Neural progenitor cell (in vitro differentiated cells): ENCODE data around the gene RBMX. TPM values are rescaled to one million over a fixed set of nuclear protein-coding genes. Genes with fewer than 3 reads are reported as not detected.

Experiments used
- DNase-seq: peaks from one replicate; pipeline ENCODE4 v3.0.0-alpha.2; 2016; ENCODE audit warnings: low spot score
- H2AFZ ChIP-seq: fragments of 200-600 bp; sonication (generic); replicated peaks from 2 replicates; pipeline ENCODE4 v1.6.1; 2016; ENCODE audit warnings: antibody characterized with exemption
- H3F3A ChIP-seq: fragments of 200-600 bp; sonication (generic); 2 replicates; pipeline ENCODE4 v1.6.1; 2016; ENCODE audit warnings: antibody characterized with exemption, low read depth
- H3K27ac ChIP-seq: fragments of 200-600 bp; sonication (generic); 2 replicates; pipeline ENCODE4 v1.5.1; 2016; ENCODE audit warnings: mild to moderate bottlenecking
- H3K27me3 ChIP-seq: fragments of 200-600 bp; sonication (generic); 2 replicates; pipeline ENCODE4 v1.6.1; 2016; ENCODE audit warnings: mild to moderate bottlenecking, moderate library complexity
- H3K36me3 ChIP-seq: fragments of 200-600 bp; sonication (generic); 2 replicates; pipeline ENCODE4 v1.5.1; 2016
- H3K4me1 ChIP-seq: fragments of 200-600 bp; sonication (generic); 2 replicates; pipeline ENCODE4 v1.6.1; 2016; ENCODE audit warnings: mixed run types
- H3K4me2 ChIP-seq: fragments of 200-600 bp; sonication (generic); 2 replicates; pipeline ENCODE4 v1.6.1; 2016
- H3K4me3 ChIP-seq: fragments of 200-600 bp; sonication (generic); 2 replicates; pipeline ENCODE4 v1.5.1; 2016
- H3K79me2 ChIP-seq: fragments of 200-600 bp; sonication (generic); 2 replicates; pipeline ENCODE4 v1.6.1; 2016; ENCODE audit warnings: low read depth
- H3K9ac ChIP-seq: fragments of 200-600 bp; sonication (generic); 2 replicates; pipeline ENCODE4 v1.6.1; 2016
- H3K9me3 ChIP-seq: fragments of 200-600 bp; sonication (generic); 2 replicates; pipeline ENCODE4 v1.5.1; 2016; ENCODE audit warnings: low read depth
- H4K20me1 ChIP-seq: fragments of 200-600 bp; sonication (generic); 2 replicates; pipeline ENCODE4 v1.6.1; 2016; ENCODE audit warnings: low read depth
- H3K27ac Mint-ChIP-seq: 3 replicates; pipeline ENCODE4 v1.8.0; 2021; ENCODE audit warnings: mixed read lengths
- H3K27me3 Mint-ChIP-seq: 2 replicates; pipeline ENCODE4 v1.8.0; 2022; ENCODE audit warnings: low read depth, mild to moderate bottlenecking, inconsistent platforms, moderate library complexity, mixed read lengths; ENCODE audit not compliant: insufficient read depth
- H3K36me3 Mint-ChIP-seq: 3 replicates; pipeline ENCODE4 v1.8.0; 2021; ENCODE audit warnings: mixed read lengths
- H3K4me1 Mint-ChIP-seq: 3 replicates; pipeline ENCODE4 v1.8.0; 2021; ENCODE audit warnings: mixed read lengths
- H3K4me3 Mint-ChIP-seq: 3 replicates; pipeline ENCODE4 v1.8.0; 2021; ENCODE audit warnings: mild to moderate bottlenecking, moderate library complexity, mixed read lengths
- H3K9me3 Mint-ChIP-seq: 3 replicates; pipeline ENCODE4 v1.8.0; 2020; ENCODE audit warnings: mixed read lengths
- EZH2 ChIP-seq: fragments of 200-600 bp; sonication (generic); IDR thresholded peaks from 2 replicates; pipeline ENCODE4 v1.6.1; 2017; ENCODE audit warnings: antibody characterized with exemption, mild to moderate bottlenecking, moderate library complexity
- EZH2phosphoT487 ChIP-seq: fragments of 200-600 bp; sonication (generic); IDR thresholded peaks from 2 replicates; pipeline ENCODE4 v1.6.1; 2017; ENCODE audit warnings: antibody characterized with exemption
- total RNA-seq: library from RNA; depleted of rRNA; stranded (reverse); fragments of >200 nt; gene quantifications from 2 replicates; pipeline ENCODE4 v1.2.3, GENCODE V29; 2015; ENCODE audit warnings: low replicate concordance
- TF ChIP-seq, protein P1 (sequence below): fragments of 200-600 bp; sonication (generic); IDR thresholded peaks from 2 replicates; pipeline ENCODE4 v1.5.1; 2017; ENCODE audit warnings: antibody characterized with exemption, mild to moderate bottlenecking

The RBMX gene
- total RNA-seq, 1 donor from 2014 or later: 1,287 TPM

DNA sequence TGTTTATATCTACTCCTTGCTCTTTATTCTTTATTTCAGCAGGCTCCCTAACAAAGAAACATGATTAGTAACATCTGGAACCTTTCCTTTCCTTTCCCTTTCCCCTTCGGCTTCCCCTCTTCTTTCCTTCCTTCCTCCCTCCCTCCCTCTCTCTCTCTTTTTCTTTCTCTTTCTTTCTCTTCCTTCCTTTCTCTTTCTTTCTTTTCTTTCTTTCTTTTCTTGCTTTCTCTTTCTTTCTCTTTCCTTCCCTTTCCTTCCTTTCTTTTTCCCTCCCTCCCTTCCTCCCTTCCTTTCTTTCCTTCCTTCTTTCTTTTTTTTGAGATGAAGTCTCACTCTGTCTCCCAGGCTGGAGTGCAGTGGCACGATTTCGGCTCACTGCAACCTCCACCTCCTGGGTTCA is 30.7 kb upstream of the RBMX start:
- peak overlapping the region; percentile 66 for H3K4me2 ChIP-seq
- no peaks in the 10 kb centered on the region for H3K36me3 Mint-ChIP-seq
- H3K27ac Mint-ChIP-seq: no peak overlapping the region
- H3K9me3 ChIP-seq: no peaks in the 10 kb centered on the region
- no peaks in the 10 kb centered on the region for H3K79me2 ChIP-seq
- no peak overlapping the region for H3K9ac ChIP-seq
- DNase-seq: no peak
- H3K4me3 Mint-ChIP-seq: peak overlapping the region; percentile 23
- H3K27ac ChIP-seq: no peak overlapping the region
- H3K4me1 ChIP-seq: no peaks in the 10 kb centered on the region
- TF ChIP-seq EZH2 (no peak), EZH2phosphoT487 (no peak)
- TF ChIP-seq, protein P1, sequence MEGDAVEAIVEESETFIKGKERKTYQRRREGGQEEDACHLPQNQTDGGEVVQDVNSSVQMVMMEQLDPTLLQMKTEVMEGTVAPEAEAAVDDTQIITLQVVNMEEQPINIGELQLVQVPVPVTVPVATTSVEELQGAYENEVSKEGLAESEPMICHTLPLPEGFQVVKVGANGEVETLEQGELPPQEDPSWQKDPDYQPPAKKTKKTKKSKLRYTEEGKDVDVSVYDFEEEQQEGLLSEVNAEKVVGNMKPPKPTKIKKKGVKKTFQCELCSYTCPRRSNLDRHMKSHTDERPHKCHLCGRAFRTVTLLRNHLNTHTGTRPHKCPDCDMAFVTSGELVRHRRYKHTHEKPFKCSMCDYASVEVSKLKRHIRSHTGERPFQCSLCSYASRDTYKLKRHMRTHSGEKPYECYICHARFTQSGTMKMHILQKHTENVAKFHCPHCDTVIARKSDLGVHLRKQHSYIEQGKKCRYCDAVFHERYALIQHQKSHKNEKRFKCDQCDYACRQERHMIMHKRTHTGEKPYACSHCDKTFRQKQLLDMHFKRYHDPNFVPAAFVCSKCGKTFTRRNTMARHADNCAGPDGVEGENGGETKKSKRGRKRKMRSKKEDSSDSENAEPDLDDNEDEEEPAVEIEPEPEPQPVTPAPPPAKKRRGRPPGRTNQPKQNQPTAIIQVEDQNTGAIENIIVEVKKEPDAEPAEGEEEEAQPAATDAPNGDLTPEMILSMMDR: no peak
- H4K20me1 ChIP-seq: no peaks in the 10 kb centered on the region
- H2AFZ ChIP-seq: no peak overlapping the region
- peaks cover 6% of the 10 kb centered on the region for H3K9me3 Mint-ChIP-seq
- no peaks in the 10 kb centered on the region for H3K27me3 ChIP-seq
- H3K27me3 Mint-ChIP-seq: peaks cover 6% of the 10 kb centered on the region
- H3F3A ChIP-seq: peaks cover 11% of the 10 kb centered on the region
- H3K36me3 ChIP-seq: no peaks in the 10 kb centered on the region
- H3K4me3 ChIP-seq: no peak overlapping the region
- H3K4me1 Mint-ChIP-seq: peaks cover 20% of the 10 kb centered on the region

DNA sequence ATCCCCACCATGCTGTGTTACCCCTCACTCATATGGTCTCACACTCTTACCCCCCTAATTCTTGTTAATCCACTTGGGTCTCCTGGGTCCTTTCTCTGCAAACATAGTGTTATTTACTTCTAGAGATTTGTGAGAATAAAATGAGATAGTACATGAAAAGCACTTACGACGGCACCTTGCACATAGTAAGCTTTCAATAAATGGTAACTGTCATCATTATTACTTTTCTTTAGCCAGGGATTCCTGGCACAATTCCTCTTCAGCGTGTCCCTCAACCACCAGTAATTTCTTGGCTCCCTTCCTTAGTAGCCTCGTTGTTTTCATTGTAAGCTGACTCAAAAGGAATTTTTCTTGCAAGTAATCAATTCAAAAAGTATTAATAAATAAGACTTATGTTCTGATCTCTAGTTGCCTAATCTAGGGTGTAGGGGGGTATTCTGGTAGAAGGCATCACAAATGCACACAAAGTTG is 30.1 kb upstream of the RBMX start:
- no peaks in the 10 kb centered on the region for H3K4me1 ChIP-seq
- DNase-seq: no peak
- no peak overlapping the region for H3K9ac ChIP-seq
- Mint-ChIP-seq H3K27me3 (peaks cover 6% of the 10 kb centered on the region), H3K9me3 (peaks cover 6% of the 10 kb centered on the region), H3K4me3 (peak overlapping the region; percentile 91), H3K36me3 (no peaks in the 10 kb centered on the region), H3K27ac (peak overlapping the region; percentile 72), H3K4me1 (peaks cover 20% of the 10 kb centered on the region)
- no peaks in the 10 kb centered on the region for H3K79me2 ChIP-seq
- H2AFZ ChIP-seq: no peak overlapping the region
- no peak for TF ChIP-seq EZH2
- TF ChIP-seq, protein P1: no peak
- TF ChIP-seq EZH2phosphoT487: no peak
- H4K20me1 ChIP-seq: no peaks in the 10 kb centered on the region
- no peaks in the 10 kb centered on the region for H3K36me3 ChIP-seq
- no peak overlapping the region for H3K27ac ChIP-seq
- H3K4me3 ChIP-seq: peak overlapping the region; percentile 60
- H3K9me3 ChIP-seq: no peaks in the 10 kb centered on the region
- H3F3A ChIP-seq: peaks cover 11% of the 10 kb centered on the region
- H3K4me2 ChIP-seq: peak overlapping the region; percentile 66
- H3K27me3 ChIP-seq: no peaks in the 10 kb centered on the region

DNA sequence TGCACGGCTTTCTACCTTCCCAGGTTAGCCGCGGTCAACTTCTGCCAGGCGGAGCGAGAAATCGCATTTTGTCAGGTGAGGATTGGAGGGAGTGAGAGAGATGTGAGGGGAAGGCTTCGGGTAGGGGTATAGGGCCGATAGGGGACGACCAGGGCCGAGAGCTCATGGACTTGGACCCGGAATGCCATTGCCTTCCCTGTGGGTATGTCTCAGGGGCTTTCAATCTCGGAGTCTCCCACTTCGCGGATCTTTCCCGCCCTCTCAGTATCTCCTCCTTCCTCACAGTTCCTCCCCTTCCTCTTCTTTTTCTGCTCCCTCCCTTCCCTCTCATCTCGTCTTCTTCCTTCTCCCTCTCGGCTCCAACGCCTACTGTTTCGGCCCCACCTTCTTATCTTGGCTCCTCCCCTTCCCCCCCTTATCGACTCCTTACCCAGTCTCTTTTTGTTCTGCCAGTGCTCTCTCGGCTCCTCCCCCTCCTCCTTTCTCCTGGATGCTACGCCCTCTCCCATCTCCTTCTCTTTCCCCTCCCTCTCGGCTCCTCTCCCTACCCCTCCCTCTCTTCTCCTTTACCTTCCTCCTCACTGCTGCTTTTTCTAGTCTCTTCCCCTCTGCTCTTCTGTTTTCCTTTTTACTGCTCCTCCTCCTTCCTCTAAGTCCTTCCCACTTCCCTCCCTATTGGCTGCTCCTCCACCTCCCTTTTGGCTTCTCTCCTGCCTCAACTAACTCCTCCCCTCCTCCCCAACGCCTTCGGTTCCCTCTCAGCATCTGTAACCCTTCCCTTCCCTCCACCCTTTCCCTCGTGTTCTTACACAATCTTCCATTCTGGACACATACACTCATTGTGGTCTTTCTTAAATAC is 29.4 kb upstream of the RBMX start:
- H3K9ac ChIP-seq: no peak overlapping the region

More for the DNA sequence above, 29.4 kb upstream of the RBMX start:
- Histone ChIP-seq H3K9me3 (no peaks in the 10 kb centered on the region), H3K27ac (peak overlapping the region; percentile 65), H3K27me3 (no peaks in the 10 kb centered on the region), H3K4me3 (peak overlapping the region; percentile 60), H3K36me3 (no peaks in the 10 kb centered on the region), H4K20me1 (no peaks in the 10 kb centered on the region), H3F3A (peaks cover 11% of the 10 kb centered on the region), H3K4me2 (peak overlapping the region; percentile 80), H3K4me1 (no peaks in the 10 kb centered on the region), H2AFZ (no peak overlapping the region), H3K79me2 (no peaks in the 10 kb centered on the region)
- Mint-ChIP-seq H3K27ac (peak overlapping the region; percentile 72), H3K4me1 (peaks cover 20% of the 10 kb centered on the region), H3K36me3 (no peaks in the 10 kb centered on the region), H3K4me3 (peak overlapping the region; percentile 91), H3K9me3 (peaks cover 10% of the 10 kb centered on the region), H3K27me3 (peaks cover 8% of the 10 kb centered on the region)
- TF ChIP-seq, protein P1: no peak
- no peak for TF ChIP-seq EZH2phosphoT487
- no peak for TF ChIP-seq EZH2
- peak; percentile 93 for DNase-seq
